SK-N-SH (cell line): Measurements from ENCODE around the gene ABHD12. TPM values are rescaled to one million over a fixed set of nuclear protein-coding genes. Genes with fewer than 3 reads are reported as not detected.

Experiments used
- CTCF ChIA-PET: fragments of 300-600, 350-600 bp; formaldehyde crosslinking; extraction: SDS; loops from one replicate; lab custom pipeline; 2021; lab: Yijun Ruan, JAX
- POLR2A ChIA-PET: fragments of 350-600 bp; sonication (Branson Sonifier 250); formaldehyde crosslinking; extraction: SDS; loops from one replicate; lab custom pipeline; 2020; ENCODE audit warnings: antibody characterized with exemption, inconsistent platforms; lab: Yijun Ruan, JAX
- DNase-seq: peaks from one replicate; pipeline ENCODE4 v3.0.0; 2012
- H2AFZ ChIP-seq: fragments of 200-600 bp; sonication (generic); 2 replicates; pipeline ENCODE4 v1.8.1; 2016; ENCODE audit warnings: antibody characterized with exemption, mild to moderate bottlenecking, low read depth
- H3F3A ChIP-seq: fragments of 200-600 bp; sonication (generic); replicated peaks from 2 replicates; pipeline ENCODE3; 2016; ENCODE audit warnings: antibody characterized with exemption, mild to moderate bottlenecking; ENCODE audit not compliant: insufficient read depth
- H3K27ac ChIP-seq, 2 experiments: fragments of 200-500 bp in 1 of 2; fragments of 200-600 bp in 1 of 2; sonication (Bioruptor generic) in 1 of 2; sonication (generic), shearing (Covaris generic) in 1 of 2; 2 replicates each; pipeline versions ENCODE4 v1.5.1 to v1.6.1; 2014 to 2016; ENCODE audit warnings: low read depth in 2 of 2, inconsistent platforms in 1 of 2, low read length in 1 of 2, mild to moderate bottlenecking in 1 of 2, mixed read lengths in 1 of 2
- H3K27me3 ChIP-seq: fragments of 200-600 bp; sonication (generic), shearing (Covaris generic); 2 replicates; pipeline ENCODE4 v1.6.1; 2016; ENCODE audit warnings: mixed run types; ENCODE audit not compliant: insufficient read depth
- H3K36me3 ChIP-seq, 2 experiments: fragments of 200-500 bp in 1 of 2; fragments of 200-600 bp in 1 of 2; sonication (Bioruptor generic) in 1 of 2; sonication (generic) in 1 of 2; replicated peaks in 1 of 2; 2 replicates each; pipeline versions ENCODE3 to v1.5.1; 2014 to 2016; ENCODE audit warnings: low read length in 1 of 2, mild to moderate bottlenecking in 1 of 2; ENCODE audit not compliant: insufficient read depth in 2 of 2, control insufficient read depth in 1 of 2
- H3K4me1 ChIP-seq, 2 experiments: fragments of 200-500 bp in 1 of 2; fragments of 200-600 bp in 1 of 2; sonication (Bioruptor generic) in 1 of 2; sonication (generic), shearing (Covaris generic) in 1 of 2; 2 replicates each; pipeline versions ENCODE4 v1.5.1 to v1.6.1; 2014 to 2016; ENCODE audit warnings: low read depth in 1 of 2, low read length in 1 of 2, mixed run types in 1 of 2; ENCODE audit not compliant: insufficient read depth in 2 of 2, control insufficient read depth in 1 of 2
- H3K4me2 ChIP-seq: fragments of 200-600 bp; sonication (generic), shearing (Covaris generic); 2 replicates; pipeline ENCODE4 v1.6.1; 2017; ENCODE audit warnings: mixed run types
- H3K4me3 ChIP-seq, 2 experiments: fragments of 200-500 bp in 1 of 2; fragments of 200-600 bp in 1 of 2; sonication (Bioruptor generic) in 1 of 2; sonication (generic), shearing (Covaris generic) in 1 of 2; 2 replicates each; pipeline versions ENCODE4 v1.5.1 to v1.8.1; 2014 to 2016; ENCODE audit warnings: low read depth in 2 of 2, inconsistent platforms in 1 of 2, low read length in 1 of 2, mild to moderate bottlenecking in 1 of 2, mixed read lengths in 1 of 2, moderate library complexity in 1 of 2
- H3K79me2 ChIP-seq: fragments of 200-600 bp; sonication (generic); 2 replicates; pipeline ENCODE4 v1.8.1; 2017; ENCODE audit warnings: mild to moderate bottlenecking; ENCODE audit not compliant: insufficient read depth
- H3K9ac ChIP-seq: fragments of 200-600 bp; sonication (generic); 2 replicates; pipeline ENCODE4 v1.6.1; 2017; ENCODE audit warnings: mixed run types
- H3K9me2 ChIP-seq: fragments of 200-600 bp; sonication (generic); 2 replicates; pipeline ENCODE4 v1.6.1; 2017; ENCODE audit warnings: mixed run types
- H3K9me3 ChIP-seq: fragments of 200-600 bp; sonication (generic); 2 replicates; pipeline ENCODE4 v1.6.1; 2017; ENCODE audit warnings: mixed run types, mild to moderate bottlenecking, moderate library complexity
- H4K20me1 ChIP-seq: fragments of 200-600 bp; sonication (generic); 2 replicates; pipeline ENCODE4 v1.6.1; 2017; ENCODE audit warnings: mild to moderate bottlenecking, mixed run types; ENCODE audit not compliant: insufficient read depth
- CHD2 ChIP-seq: fragments of 150-350 bp; IDR thresholded peaks from 2 replicates; pipeline ENCODE4 v1.6.1; 2018; ENCODE audit warnings: low read length; ENCODE audit not compliant: partially characterized antibody
- EP300 ChIP-seq, 2 experiments: IDR thresholded peaks; 2 replicates each; pipeline versions ENCODE4 v1.4.0 to v1.6.1; 2012; ENCODE audit warnings: borderline replicate concordance in 1 of 2, low read depth in 1 of 2, low read length in 1 of 2
- FOXJ3 ChIP-seq: sonication (generic); formaldehyde crosslinking; IDR thresholded peaks from 2 replicates; pipeline ENCODE4 v1.5.1; 2020; ENCODE audit warnings: mild to moderate bottlenecking, missing genetic modification reagents
- GABPA ChIP-seq: IDR thresholded peaks from 2 replicates; pipeline ENCODE4 v1.4.0; 2012; ENCODE audit warnings: low read depth, mild to moderate bottlenecking
- IRF3 ChIP-seq: fragments of 150-350 bp; IDR thresholded peaks from 2 replicates; pipeline ENCODE4 v1.6.1; 2016; ENCODE audit warnings: mild to moderate bottlenecking, low read depth, low read length
- JUND ChIP-seq: IDR thresholded peaks from 2 replicates; pipeline ENCODE4 v1.4.0; 2012
- MEF2A ChIP-seq: IDR thresholded peaks from 2 replicates; pipeline ENCODE4 v1.4.0; 2012; ENCODE audit warnings: low read depth, borderline replicate concordance
- NFIC ChIP-seq: IDR thresholded peaks from 2 replicates; pipeline ENCODE4 v1.4.0; 2012; ENCODE audit warnings: borderline replicate concordance
- RCOR1 ChIP-seq: fragments of 150-350 bp; IDR thresholded peaks from 2 replicates; pipeline ENCODE4 v1.6.1; 2017; ENCODE audit warnings: antibody characterized with exemption, low read length
- REST ChIP-seq: IDR thresholded peaks from 2 replicates; pipeline ENCODE4 v1.6.1; 2012; ENCODE audit warnings: mild to moderate bottlenecking, low read depth, low read length, moderate library complexity
- RFX5 ChIP-seq: IDR thresholded peaks from 2 replicates; pipeline ENCODE4 v1.6.1; 2012; ENCODE audit warnings: mild to moderate bottlenecking, improper control_type of control experiment, low read length
- SMC3 ChIP-seq: IDR thresholded peaks from 2 replicates; pipeline ENCODE4 v1.6.1; 2012; ENCODE audit warnings: low read depth, low read length, improper control_type of control experiment
- TAF1 ChIP-seq: IDR thresholded peaks from 2 replicates; pipeline ENCODE4 v1.6.1; 2012; ENCODE audit warnings: low read depth, mild to moderate bottlenecking, low read length, moderate library complexity, borderline replicate concordance
- TCF12 ChIP-seq: IDR thresholded peaks from 2 replicates; pipeline ENCODE4 v1.4.0; 2012
- YY1 ChIP-seq: IDR thresholded peaks from 2 replicates; pipeline ENCODE4 v1.4.0; 2012; ENCODE audit warnings: low read depth, mild to moderate bottlenecking
- WGBS: methylation state at CpG from one replicate; pipeline ENCODE4 v1.1.6; 2017; ENCODE audit warnings: low lambda C conversion rate; 5-methylcytosine and 5-hydroxymethylcytosine counted together
- polyA plus RNA-seq, 3 experiments: library from polyadenylated mRNA; depleted of rRNA; stranded (reverse); fragments of >200 nt; gene quantifications; 2 replicates each; pipeline ENCODE4 v1.2.3, GENCODE V29; 2012
- TF ChIP-seq, protein P1 (sequence below): fragments of 200-600 bp; sonication (generic); IDR thresholded peaks from 2 replicates; pipeline ENCODE4 v1.6.1; 2017; ENCODE audit warnings: antibody characterized with exemption, mild to moderate bottlenecking, moderate library complexity
- TF ChIP-seq, protein P2 (sequence below): IDR thresholded peaks from 2 replicates; pipeline ENCODE4 v1.4.0; 2012; ENCODE audit warnings: low read depth, borderline replicate concordance

ABHD12 gene
- polyA plus RNA-seq, 1 of the 3 experiments (the other 2 are of a cell fraction), result 33.5 TPM

GRCh38 chr20:25273541-25274358 lies 116.9 kb downstream of the ABHD12 start:
- Histone ChIP-seq H2AFZ (no peak overlapping the region), H3K27me3 (no peaks in the 10 kb centered on the region), H3K9ac (no peak overlapping the region), H3K36me3 (peaks cover 31 to 74% of the 10 kb centered on the region in 2 experiments), H3K9me3 (no peaks in the 10 kb centered on the region), H3K9me2 (no peaks in the 10 kb centered on the region), H3K4me1 (peaks cover 0 to 10% of the 10 kb centered on the region in 2 experiments; a peak in 1 of 4 replicates), H3K4me3 (no peak overlapping the region), H4K20me1 (0 out of 2 replicates have a peak, but pooled peaks cover 5% of the 10 kb centered on the region), H3K27ac (no peak overlapping the region), H3K4me2 (no peak overlapping the region), H3K79me2 (peaks cover 16% of the 10 kb centered on the region; the same call in 1 of the 2 replicates), H3F3A (no peaks in the 10 kb centered on the region)
- DNase-seq, result no peak
- 94% methylated on average over 20 of the region's 20 CpGs for WGBS
- ChIA-PET POLR2A (no interaction called here), CTCF (interaction anchor here (1.3 to 3.1 kb wide), 2 partner anchors 22 to 94 kb away, joined by 3 to 14 read pairs; no protein-coding TSS in a partner anchor)
- TF ChIP-seq SMC3 (no peak), YY1 (no peak), RCOR1 (no peak), MEF2A (no peak), TCF12 (no peak), NFIC (no peak), GABPA (no peak), RFX5 (no peak), TAF1 (no peak), CHD2 (no peak), JUND (no peak), FOXJ3 (CRISPR knock-in tag) (no peak), EP300 (IDR thresholded peaks at IDR 0.05; ENCODE audit: borderline replicate concordance in 1 of 2, low read depth in 1 of 2, low read length in 1 of 2) (no peak), REST (no peak), IRF3 (no peak)
- TF ChIP-seq, protein P1, sequence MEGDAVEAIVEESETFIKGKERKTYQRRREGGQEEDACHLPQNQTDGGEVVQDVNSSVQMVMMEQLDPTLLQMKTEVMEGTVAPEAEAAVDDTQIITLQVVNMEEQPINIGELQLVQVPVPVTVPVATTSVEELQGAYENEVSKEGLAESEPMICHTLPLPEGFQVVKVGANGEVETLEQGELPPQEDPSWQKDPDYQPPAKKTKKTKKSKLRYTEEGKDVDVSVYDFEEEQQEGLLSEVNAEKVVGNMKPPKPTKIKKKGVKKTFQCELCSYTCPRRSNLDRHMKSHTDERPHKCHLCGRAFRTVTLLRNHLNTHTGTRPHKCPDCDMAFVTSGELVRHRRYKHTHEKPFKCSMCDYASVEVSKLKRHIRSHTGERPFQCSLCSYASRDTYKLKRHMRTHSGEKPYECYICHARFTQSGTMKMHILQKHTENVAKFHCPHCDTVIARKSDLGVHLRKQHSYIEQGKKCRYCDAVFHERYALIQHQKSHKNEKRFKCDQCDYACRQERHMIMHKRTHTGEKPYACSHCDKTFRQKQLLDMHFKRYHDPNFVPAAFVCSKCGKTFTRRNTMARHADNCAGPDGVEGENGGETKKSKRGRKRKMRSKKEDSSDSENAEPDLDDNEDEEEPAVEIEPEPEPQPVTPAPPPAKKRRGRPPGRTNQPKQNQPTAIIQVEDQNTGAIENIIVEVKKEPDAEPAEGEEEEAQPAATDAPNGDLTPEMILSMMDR, result no peak
- TF ChIP-seq, protein P2, sequence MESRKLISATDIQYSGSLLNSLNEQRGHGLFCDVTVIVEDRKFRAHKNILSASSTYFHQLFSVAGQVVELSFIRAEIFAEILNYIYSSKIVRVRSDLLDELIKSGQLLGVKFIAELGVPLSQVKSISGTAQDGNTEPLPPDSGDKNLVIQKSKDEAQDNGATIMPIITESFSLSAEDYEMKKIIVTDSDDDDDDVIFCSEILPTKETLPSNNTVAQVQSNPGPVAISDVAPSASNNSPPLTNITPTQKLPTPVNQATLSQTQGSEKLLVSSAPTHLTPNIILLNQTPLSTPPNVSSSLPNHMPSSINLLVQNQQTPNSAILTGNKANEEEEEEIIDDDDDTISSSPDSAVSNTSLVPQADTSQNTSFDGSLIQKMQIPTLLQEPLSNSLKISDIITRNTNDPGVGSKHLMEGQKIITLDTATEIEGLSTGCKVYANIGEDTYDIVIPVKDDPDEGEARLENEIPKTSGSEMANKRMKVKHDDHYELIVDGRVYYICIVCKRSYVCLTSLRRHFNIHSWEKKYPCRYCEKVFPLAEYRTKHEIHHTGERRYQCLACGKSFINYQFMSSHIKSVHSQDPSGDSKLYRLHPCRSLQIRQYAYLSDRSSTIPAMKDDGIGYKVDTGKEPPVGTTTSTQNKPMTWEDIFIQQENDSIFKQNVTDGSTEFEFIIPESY, result no peak
